ENCODE data around the gene GRAMD1B. TPM values are rescaled to one million over a fixed set of nuclear protein-coding genes. Genes with fewer than 3 reads are reported as not detected.

GRAMD1B gene
- polyA plus RNA-seq, 3 donors = 3.2 to 13.9 (median 3.3) TPM

DNA sequence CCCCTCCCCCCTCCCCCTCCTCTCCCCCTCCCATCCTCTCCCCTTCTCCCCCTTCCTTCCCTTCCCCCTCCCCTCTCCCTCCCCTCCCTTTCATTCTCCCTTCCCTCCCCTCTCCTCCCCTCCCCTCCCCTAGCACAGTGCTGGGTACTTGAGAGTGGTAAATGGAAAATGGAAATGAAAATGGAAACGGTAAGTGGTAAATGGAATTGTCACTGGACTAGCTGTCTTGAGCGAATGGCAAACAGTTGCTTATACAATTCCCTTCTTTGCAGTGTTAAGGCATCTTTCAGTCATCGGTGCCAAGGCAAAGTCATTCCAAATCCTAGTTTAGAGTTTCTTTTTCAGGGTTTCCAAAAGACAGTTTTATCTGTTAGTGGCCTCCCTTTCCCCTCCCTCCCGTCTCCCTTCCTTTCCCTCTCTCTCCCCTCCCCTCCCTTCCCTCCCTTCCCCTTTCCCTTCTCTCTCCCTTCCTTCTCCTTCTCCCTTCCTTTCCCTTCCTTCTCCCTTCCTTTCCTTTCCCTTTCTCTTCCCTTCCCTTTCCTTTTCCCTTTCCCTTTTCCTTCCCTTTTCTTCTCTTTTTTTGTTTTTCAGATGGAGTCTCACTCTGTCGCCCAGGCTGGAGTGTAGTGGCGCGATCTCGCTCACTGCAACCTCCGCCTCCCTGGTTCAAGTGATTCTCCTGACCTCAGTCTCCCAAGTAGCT lies 47.3 kb downstream of the GRAMD1B start:
- Histone ChIP-seq H3K4me1 (ENCODE audit: control insufficient read depth in 1 of 2, insufficient read depth in 2 of 2, low read length in 2 of 2) (peaks cover 51 to 57% of the 10 kb centered on the region in 2 donors), H3K4me2 (replicated peaks; ENCODE audit: extremely low read depth, low read length, poor library complexity, severe bottlenecking) (no peak overlapping the region), H3K27ac (ENCODE audit: low read depth in 1 of 2, low read length in 2 of 2) (no peak overlapping the region), H3K9me3 (replicated peaks in 1 of 2; ENCODE audit: control insufficient read depth in 1 of 2, insufficient read depth in 1 of 2, low read length in 2 of 2) (no peaks in the 10 kb centered on the region), H2AFZ (ENCODE audit: insufficient read depth, low read depth, low read length, poor library complexity, severe bottlenecking) (no peak overlapping the region), H3K4me3 (replicated peaks in 1 of 3; ENCODE audit: low read depth in 2 of 3, low read length in 3 of 3) (no peak overlapping the region), H3K36me3 (replicated peaks in 1 of 2; ENCODE audit: control insufficient read depth in 1 of 2, insufficient read depth in 2 of 2, low read length in 2 of 2) (peaks cover 0 to 2% of the 10 kb centered on the region in 2 donors), H3K79me2 (ENCODE audit: insufficient read depth, low read length) (peaks cover 43% of the 10 kb centered on the region), H4K20me1 (ENCODE audit: insufficient read depth, low read length) (peaks cover 7% of the 10 kb centered on the region), H3K27me3 (ENCODE audit: control insufficient read depth in 2 of 2, insufficient read depth in 2 of 2, low read length in 2 of 2) (no peaks in the 10 kb centered on the region), H3K9ac (ENCODE audit: insufficient read depth, low read length, poor library complexity, severe bottlenecking) (no peak overlapping the region)
- DNase-seq = no peak
- H3K9me3 Mint-ChIP-seq = peaks cover 0 to 3% (median 0%) of the 10 kb centered on the region in 7 donors
- TF ChIP-seq CTCF (IDR thresholded peaks at IDR 0.05) = no peak
- H3K4me1 Mint-ChIP-seq = peaks cover 66% of the 10 kb centered on the region
- peak overlapping the region in 3 of 7 donors; percentile 70 to 81 (median 79) for H3K27ac Mint-ChIP-seq
- peaks cover 0 to 3% (median 0%) of the 10 kb centered on the region in 3 donors for H3K27me3 Mint-ChIP-seq (ENCODE audit: low read depth in 3 of 3)
- peaks cover 18 to 22% of the 10 kb centered on the region in 2 donors for H3K36me3 Mint-ChIP-seq
- WGBS (ENCODE audit: insufficient coverage) = 85% methylated on average over 7 of the region's 9 CpGs
- H3K4me3 Mint-ChIP-seq = no peak overlapping the region
- intact Hi-C loops (cut with micrococcal nuclease) = loop anchor here in 1 of 2 donors (5.0 kb wide), 1 partner anchor 175 kb away; no protein-coding TSS in a partner anchor

DNA sequence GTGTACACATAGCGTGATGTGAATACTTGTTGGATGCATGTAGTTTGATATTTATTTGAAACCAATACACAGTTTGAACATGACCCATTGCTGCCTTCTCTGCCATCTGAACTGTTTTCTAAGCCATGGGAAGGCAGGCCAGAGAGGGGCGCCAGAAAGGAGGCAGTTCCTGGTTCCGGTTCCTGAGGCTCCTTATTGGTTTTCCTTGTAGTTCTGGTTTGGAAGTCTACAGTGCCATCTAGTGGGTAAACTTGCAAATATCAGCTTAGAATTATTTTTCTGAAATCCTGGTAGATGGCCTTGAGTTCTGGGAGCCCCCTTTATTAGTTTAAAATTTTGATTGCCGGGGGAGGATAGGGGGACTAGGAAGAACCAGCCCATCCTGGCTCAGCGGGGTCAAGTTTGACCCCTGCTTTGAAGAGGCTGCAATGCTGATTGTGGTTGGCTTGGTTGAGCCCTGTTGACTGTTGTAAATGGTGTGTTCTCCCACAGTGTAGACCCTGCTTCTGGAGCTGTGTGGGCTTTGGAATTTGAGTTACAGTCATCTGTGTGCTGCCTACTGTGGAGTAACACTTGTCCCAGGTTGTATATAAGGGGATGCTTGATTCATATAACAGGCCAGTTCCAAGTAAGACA lies 48.4 kb downstream of the GRAMD1B start:
- peaks cover 75% of the 10 kb centered on the region for H3K4me1 Mint-ChIP-seq
- peak overlapping the region; percentile 54 to 83 for H3K4me3 Mint-ChIP-seq
- peak overlapping the region; percentile 26 to 73 for H3K27ac ChIP-seq (ENCODE audit: low read depth in 1 of 2, low read length in 2 of 2)
- H3K36me3 ChIP-seq (replicated peaks in 1 of 2; ENCODE audit: control insufficient read depth in 1 of 2, insufficient read depth in 2 of 2, low read length in 2 of 2) = peaks cover 0 to 10% of the 10 kb centered on the region in 2 donors
- DNase-seq = peak; percentile 56 to 83 (median 79)
- H3K36me3 Mint-ChIP-seq = peaks cover 24 to 26% of the 10 kb centered on the region in 2 donors
- intact Hi-C loops (cut with micrococcal nuclease) = loop anchor here (2.0 to 5.0 kb wide), 4 partner anchors 72 to 176 kb away; no protein-coding TSS in a partner anchor
- H3K9me3 Mint-ChIP-seq = peaks cover 0 to 3% (median 0%) of the 10 kb centered on the region in 7 donors
- H2AFZ ChIP-seq (ENCODE audit: insufficient read depth, low read depth, low read length, poor library complexity, severe bottlenecking) = peak overlapping the region; percentile 70
- peaks cover 7% of the 10 kb centered on the region for H4K20me1 ChIP-seq (ENCODE audit: insufficient read depth, low read length)
- H3K4me3 ChIP-seq (replicated peaks in 1 of 3; ENCODE audit: low read depth in 2 of 3, low read length in 3 of 3) = peak overlapping the region; percentile 19 to 78 (median 74)
- no peaks in the 10 kb centered on the region for H3K27me3 ChIP-seq (ENCODE audit: control insufficient read depth in 2 of 2, insufficient read depth in 2 of 2, low read length in 2 of 2)
- peak; percentile 86 for TF ChIP-seq CTCF (IDR thresholded peaks at IDR 0.05)
- H3K27me3 Mint-ChIP-seq (ENCODE audit: low read depth in 3 of 3) = no peaks in the 10 kb centered on the region
- peaks cover 46% of the 10 kb centered on the region for H3K79me2 ChIP-seq (ENCODE audit: insufficient read depth, low read length)
- peaks cover 51 to 57% of the 10 kb centered on the region in 2 donors for H3K4me1 ChIP-seq (ENCODE audit: control insufficient read depth in 1 of 2, insufficient read depth in 2 of 2, low read length in 2 of 2)
- H3K9ac ChIP-seq (ENCODE audit: insufficient read depth, low read length, poor library complexity, severe bottlenecking) = peak overlapping the region; percentile 29
- H3K9me3 ChIP-seq (replicated peaks in 1 of 2; ENCODE audit: control insufficient read depth in 1 of 2, insufficient read depth in 1 of 2, low read length in 2 of 2) = no peaks in the 10 kb centered on the region
- H3K4me2 ChIP-seq (replicated peaks; ENCODE audit: extremely low read depth, low read length, poor library complexity, severe bottlenecking) = peak overlapping the region; percentile 74
- peak overlapping the region; percentile 77 to 94 (median 86) for H3K27ac Mint-ChIP-seq
- 22% methylated on average over 5 of the region's 5 CpGs for WGBS (ENCODE audit: insufficient coverage)

Data from CD14-positive monocyte (primary cell).